Keratinocyte (primary cell): ENCODE results near the gene TMTC2. TPM values are rescaled to one million over a fixed set of nuclear protein-coding genes. Genes with fewer than 3 reads are reported as not detected.

Experiments used
- DNase-seq: peaks from one replicate; pipeline ENCODE4 v3.0.0-alpha.2; 2011; ENCODE audit warnings: low read depth, missing footprints, low spot score
- FAIRE-seq: peaks from 2 replicates; lab custom pipeline; 2011; peaks lifted over from hg19 to GRCh38; lab: Jason Lieb, UNC
- H2AFZ ChIP-seq: 2 replicates; pipeline ENCODE4 v1.6.0; 2012; ENCODE audit warnings: low read length, control low read depth, inconsistent platforms; ENCODE audit not compliant: control insufficient read depth
- H3K27ac ChIP-seq: 2 replicates; pipeline ENCODE4 v1.5.1; 2011; ENCODE audit warnings: low read length; ENCODE audit not compliant: control insufficient read depth, insufficient read depth
- H3K27me3 ChIP-seq: 3 replicates; pipeline ENCODE4 v1.6.0; 2011; ENCODE audit warnings: low read length; ENCODE audit not compliant: control insufficient read depth, insufficient read depth; ENCODE audit errors: extremely low read depth
- H3K36me3 ChIP-seq, 2 experiments: 2 replicates in 1 of 2; 3 replicates in 1 of 2; pipeline ENCODE4 v1.5.1; 2011; ENCODE audit warnings: low read length in 2 of 2, mild to moderate bottlenecking in 1 of 2; ENCODE audit not compliant: control insufficient read depth in 2 of 2, insufficient read depth in 2 of 2; ENCODE audit errors: extremely low read depth in 1 of 2
- H3K4me1 ChIP-seq: 3 replicates; pipeline ENCODE4 v1.5.1; 2011; ENCODE audit warnings: low read length; ENCODE audit not compliant: control insufficient read depth, insufficient read depth; ENCODE audit errors: extremely low read depth
- H3K4me2 ChIP-seq: 3 replicates; pipeline ENCODE4 v1.6.0; 2011; ENCODE audit warnings: low read depth, low read length; ENCODE audit not compliant: control insufficient read depth, insufficient read depth; ENCODE audit errors: extremely low read depth
- H3K4me3 ChIP-seq, 3 experiments: fragments of 200-600 bp in 1 of 3; sonication (generic) in 1 of 3; 2 replicates in 2 of 3; 3 replicates in 1 of 3; pipeline ENCODE4 v1.5.1; 2011 to 2016; ENCODE audit warnings: low read length in 3 of 3, mild to moderate bottlenecking in 3 of 3, control low read depth in 2 of 3, inconsistent platforms in 1 of 3, low read depth in 1 of 3, mixed read lengths in 1 of 3, mixed run types in 1 of 3, moderate library complexity in 1 of 3; ENCODE audit not compliant: control insufficient read depth in 2 of 3, insufficient read depth in 2 of 3; ENCODE audit errors: extremely low read depth in 1 of 3
- H3K79me2 ChIP-seq: 2 replicates; pipeline ENCODE4 v1.6.0; 2012; ENCODE audit warnings: low read length; ENCODE audit not compliant: control insufficient read depth, insufficient read depth
- H3K9ac ChIP-seq: 3 replicates; pipeline ENCODE4 v1.6.0; 2011; ENCODE audit warnings: low read length; ENCODE audit not compliant: control insufficient read depth, insufficient read depth; ENCODE audit errors: extremely low read depth
- H3K9me1 ChIP-seq: 3 replicates; pipeline ENCODE4 v1.6.0; 2011; ENCODE audit warnings: low read length; ENCODE audit not compliant: control insufficient read depth, insufficient read depth; ENCODE audit errors: extremely low read depth
- H3K9me3 ChIP-seq: 2 replicates; pipeline ENCODE4 v1.5.1; 2012; ENCODE audit warnings: low read depth, low read length; ENCODE audit not compliant: control insufficient read depth
- H4K20me1 ChIP-seq: 3 replicates; pipeline ENCODE4 v1.6.0; 2011; ENCODE audit warnings: low read length; ENCODE audit not compliant: control insufficient read depth, insufficient read depth; ENCODE audit errors: extremely low read depth
- CTCF ChIP-seq, 3 experiments: IDR thresholded peaks in 1 of 3; conservative IDR thresholded peaks in 1 of 3; optimal IDR thresholded peaks in 1 of 3; 2 replicates in 2 of 3; 3 replicates in 1 of 3; pipeline versions ENCODE3 to v1.5.1; 2011; ENCODE audit warnings: low read length in 3 of 3, mild to moderate bottlenecking in 3 of 3, moderate library complexity in 2 of 3, control low read depth in 1 of 3, inconsistent platforms in 1 of 3; ENCODE audit not compliant: insufficient read depth in 2 of 3; ENCODE audit errors: extremely low read depth in 1 of 3
- EZH2 ChIP-seq: IDR thresholded peaks from one replicate; pipeline ENCODE4 v1.6.1; 2012; ENCODE audit warnings: inconsistent platforms, mild to moderate bottlenecking, low read length, moderate library complexity
- dilution Hi-C: fragments of 300-500 bp; cut with MboI; formaldehyde crosslinking; loops from one replicate; pipeline ENCODE4 v1.7.0; 2020; ENCODE audit warnings: low sequenced_read_pairs; ENCODE audit not compliant: extremely low pct_ligation_motif_present
- polyA plus RNA-seq, 5 experiments: library from polyadenylated mRNA; depleted of rRNA in 3 of 5; stranded (reverse) in 3 of 5; stranded (forward) in 1 of 5; unstranded in 1 of 5; fragments of >200 nt; gene quantifications; 1 replicate in 1 of 5; 2 replicates in 3 of 5; 3 replicates in 1 of 5; pipeline versions ENCODE4 v1.2.1 to v1.2.3, GENCODE V29; 2011 to 2012; ENCODE audit warnings: missing spikeins in 2 of 5, low read depth in 1 of 5, low replicate concordance in 1 of 5

The TMTC2 gene
- polyA plus RNA-seq, 1 donor (not counting 4 experiments of a cell fraction or from before 2014, with no cell fraction given): 3.8 TPM

DNA sequence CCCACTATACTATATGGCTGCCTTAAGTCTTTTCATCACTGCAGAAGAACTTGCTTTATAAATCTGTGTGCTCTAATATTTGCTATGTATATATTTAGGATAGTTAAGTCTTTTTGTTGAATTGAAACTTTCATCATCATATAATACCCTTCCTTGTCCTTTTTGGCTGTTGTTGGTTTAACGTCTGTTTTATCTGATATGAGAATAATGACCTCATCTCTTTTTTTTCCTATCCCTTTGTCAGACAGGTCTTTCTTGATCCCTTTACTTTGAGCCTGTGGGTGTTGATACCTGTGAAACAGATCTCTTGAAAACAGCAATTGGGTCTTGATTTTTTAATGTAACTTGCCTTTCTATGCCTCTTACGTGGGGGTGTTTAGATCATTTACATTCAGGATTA lies 316.3 kb downstream of the TMTC2 start:
- no peaks in the 10 kb centered on the region for H3K9me3 ChIP-seq
- H3K4me3 ChIP-seq: no peak overlapping the region
- H4K20me1 ChIP-seq: no peaks in the 10 kb centered on the region
- no peaks in the 10 kb centered on the region for H3K27me3 ChIP-seq
- H3K27ac ChIP-seq: no peak overlapping the region
- no peaks in the 10 kb centered on the region for H3K9me1 ChIP-seq
- no peaks in the 10 kb centered on the region for H3K36me3 ChIP-seq
- no peaks in the 10 kb centered on the region for H3K79me2 ChIP-seq
- DNase-seq (no peak), FAIRE-seq (no peak)
- H3K9ac ChIP-seq: no peak overlapping the region
- no peak overlapping the region for H3K4me2 ChIP-seq
- H3K4me1 ChIP-seq: no peaks in the 10 kb centered on the region
- dilution Hi-C loops: no loop called here
- TF ChIP-seq CTCF (optimal IDR thresholded peaks at IDR 0.05 in 1 of 3, IDR thresholded peaks at IDR 0.05 in 1 of 3, conservative IDR thresholded peaks at IDR 0.05 in 1 of 3; ENCODE audit: extremely low read depth in 1 of 3, insufficient read depth in 2 of 3, low read length in 3 of 3): no peak
- no peak for TF ChIP-seq EZH2
- H2AFZ ChIP-seq: no peak overlapping the region

- H2AFZ ChIP-seq: no peak overlapping the region
These were observed 319.0 kb downstream of the TMTC2 start for GRCh38 chr12:83005534-83006197.

More at GRCh38 chr12:83005534-83006197, 319.0 kb downstream of the TMTC2 start:
- no peak for FAIRE-seq
- Histone ChIP-seq H3K4me3 (no peak overlapping the region), H4K20me1 (no peaks in the 10 kb centered on the region), H3K79me2 (no peaks in the 10 kb centered on the region), H3K4me1 (no peaks in the 10 kb centered on the region), H3K27ac (no peak overlapping the region), H3K9me1 (no peaks in the 10 kb centered on the region), H3K36me3 (no peaks in the 10 kb centered on the region), H3K27me3 (no peaks in the 10 kb centered on the region), H3K4me2 (no peak overlapping the region), H3K9me3 (no peaks in the 10 kb centered on the region), H3K9ac (no peak overlapping the region)
- no peak for DNase-seq
- TF ChIP-seq EZH2 (no peak), CTCF (optimal IDR thresholded peaks at IDR 0.05 in 1 of 3, IDR thresholded peaks at IDR 0.05 in 1 of 3, conservative IDR thresholded peaks at IDR 0.05 in 1 of 3; ENCODE audit: extremely low read depth in 1 of 3, insufficient read depth in 2 of 3, low read length in 3 of 3) (no peak)
- dilution Hi-C loops: no loop called here
